Measurements from ENCODE around the gene NCF2.

NCF2 gene

DNA sequence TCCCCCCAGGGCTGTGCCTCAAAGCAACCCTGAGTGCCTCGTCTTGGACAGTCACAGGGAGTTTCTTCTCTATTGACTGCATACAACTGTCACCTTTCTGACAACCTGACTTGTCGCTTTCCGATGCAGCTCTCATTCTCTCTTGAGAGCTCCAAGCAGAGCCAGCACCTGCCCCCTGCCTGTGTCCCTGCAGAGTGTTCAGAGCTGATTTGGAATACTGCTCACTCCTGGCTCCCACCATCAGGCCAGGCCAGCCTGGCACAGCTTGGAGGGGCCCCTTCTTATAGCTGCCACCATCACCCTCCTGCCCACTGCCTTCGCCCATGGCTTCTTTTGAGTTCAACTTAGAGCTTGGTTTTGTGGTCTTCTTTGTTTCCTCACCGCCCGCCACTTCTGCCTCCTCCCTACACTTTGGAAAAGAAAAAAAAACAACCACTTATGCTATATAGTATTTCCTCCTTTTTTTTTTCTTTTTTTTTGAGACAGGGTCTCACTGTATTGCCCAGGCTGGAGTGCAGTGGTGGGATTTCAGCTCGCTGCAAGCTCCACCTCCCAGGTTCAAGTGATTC is 12.3 kb downstream of the NCF2 start:
- no peak overlapping the region for H2AK5ac ChIP-seq (ENCODE audit: low read depth, low read length)
- no peak overlapping the region for H4K8ac ChIP-seq (ENCODE audit: low read depth, low read length)
- no peak overlapping the region for H3K27ac ChIP-seq (replicated peaks; ENCODE audit: low read length)
- H3K14ac ChIP-seq (ENCODE audit: low read length) = no peak overlapping the region
- DNase-seq (ENCODE audit: low spot score) = no peak
- no peak overlapping the region for H2AFZ ChIP-seq (ENCODE audit: low read length)
- no peak overlapping the region for H3K18ac ChIP-seq (ENCODE audit: low read length)
- no peak overlapping the region for H3K9ac ChIP-seq (ENCODE audit: low read depth, low read length, poor library complexity)
- no peaks in the 10 kb centered on the region for H3K36me3 ChIP-seq (replicated peaks in 1 of 2; ENCODE audit: control insufficient read depth in 2 of 2, insufficient read depth in 2 of 2, low read length in 2 of 2)
- no peaks in the 10 kb centered on the region for H3K79me1 ChIP-seq (ENCODE audit: low read depth, low read length)
- no peak overlapping the region for H3K23ac ChIP-seq (ENCODE audit: low read depth, low read length, poor library complexity)
- no peak overlapping the region for H2BK120ac ChIP-seq (ENCODE audit: low read depth, low read length)
- H3K9me3 ChIP-seq (replicated peaks in 1 of 2; ENCODE audit: control insufficient read depth in 2 of 2, insufficient read depth in 1 of 2, low read depth in 1 of 2, low read length in 2 of 2) = no peaks in the 10 kb centered on the region
- H2BK15ac ChIP-seq (ENCODE audit: low read length) = no peak overlapping the region
- no peak overlapping the region for H4K91ac ChIP-seq (ENCODE audit: low read depth, low read length, poor library complexity)
- H3K4me2 ChIP-seq (ENCODE audit: insufficient read depth, low read length, poor library complexity, severe bottlenecking) = no peak overlapping the region
- H2BK5ac ChIP-seq (ENCODE audit: low read length) = no peak overlapping the region
- H3K27me3 ChIP-seq (ENCODE audit: control insufficient read depth in 3 of 3, insufficient read depth in 3 of 3, low read depth in 1 of 3, low read length in 3 of 3) = peaks cover 0 to 9% (median 0%) of the 10 kb centered on the region in 3 experiments
- no peak overlapping the region for H2BK12ac ChIP-seq (ENCODE audit: low read length)
- no peak overlapping the region for H3K4ac ChIP-seq (ENCODE audit: low read length)
- no peak overlapping the region for H3K4me3 ChIP-seq (ENCODE audit: low read length in 2 of 2)
- WGBS, 2 donors (ENCODE audit: extremely low coverage in 2 of 2, insufficient read length in 2 of 2, insufficient replicate concordance in 1 of 2) = no CpG with 5 or more reads among the region's 7 CpGs
- H3K4me1 ChIP-seq (ENCODE audit: control insufficient read depth in 2 of 2, insufficient read depth in 1 of 2, low read depth in 1 of 2, low read length in 2 of 2) = no peaks in the 10 kb centered on the region

DNA sequence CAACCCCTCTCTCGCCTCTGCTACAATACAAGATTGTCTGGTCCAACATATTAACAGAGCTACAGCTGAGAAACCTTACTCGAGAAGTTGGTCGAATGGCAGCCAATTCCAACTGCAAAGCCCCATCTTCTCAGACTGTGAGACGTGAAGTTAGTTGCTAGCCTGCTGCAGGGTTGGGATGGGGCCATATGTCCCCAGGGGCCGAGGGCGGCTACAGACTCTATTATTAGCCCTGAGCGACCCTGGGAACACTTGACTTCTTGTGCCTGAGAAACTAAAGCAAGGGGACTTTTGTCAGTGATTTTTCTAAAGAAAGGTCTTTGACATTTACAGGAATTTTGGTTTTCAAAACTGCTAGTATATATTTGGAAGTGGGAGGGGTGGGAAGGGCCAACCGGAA is 13.7 kb downstream of the NCF2 start:
- Histone ChIP-seq H2BK12ac (ENCODE audit: low read length) (no peak overlapping the region), H3K4me2 (ENCODE audit: insufficient read depth, low read length, poor library complexity, severe bottlenecking) (no peak overlapping the region), H3K4me1 (ENCODE audit: control insufficient read depth in 2 of 2, insufficient read depth in 1 of 2, low read depth in 1 of 2, low read length in 2 of 2) (no peaks in the 10 kb centered on the region), H3K14ac (ENCODE audit: low read length) (no peak overlapping the region), H4K8ac (ENCODE audit: low read depth, low read length) (no peak overlapping the region), H3K4ac (ENCODE audit: low read length) (no peak overlapping the region), H3K4me3 (ENCODE audit: low read length in 2 of 2) (no peak overlapping the region), H2AK5ac (ENCODE audit: low read depth, low read length) (no peak overlapping the region), H3K27ac (replicated peaks; ENCODE audit: low read length) (no peak overlapping the region), H3K9me3 (replicated peaks in 1 of 2; ENCODE audit: control insufficient read depth in 2 of 2, insufficient read depth in 1 of 2, low read depth in 1 of 2, low read length in 2 of 2) (no peaks in the 10 kb centered on the region), H3K36me3 (replicated peaks in 1 of 2; ENCODE audit: control insufficient read depth in 2 of 2, insufficient read depth in 2 of 2, low read length in 2 of 2) (no peaks in the 10 kb centered on the region), H4K91ac (ENCODE audit: low read depth, low read length, poor library complexity) (no peak overlapping the region), H3K79me1 (ENCODE audit: low read depth, low read length) (no peaks in the 10 kb centered on the region), H2BK15ac (ENCODE audit: low read length) (no peak overlapping the region), H2AFZ (ENCODE audit: low read length) (peak overlapping the region; percentile 35), H3K23ac (ENCODE audit: low read depth, low read length, poor library complexity) (no peak overlapping the region), H3K27me3 (ENCODE audit: control insufficient read depth in 3 of 3, insufficient read depth in 3 of 3, low read depth in 1 of 3, low read length in 3 of 3) (peaks cover 0 to 5% (median 0%) of the 10 kb centered on the region in 3 experiments), H2BK120ac (ENCODE audit: low read depth, low read length) (no peak overlapping the region), H2BK5ac (ENCODE audit: low read length) (no peak overlapping the region), H3K9ac (ENCODE audit: low read depth, low read length, poor library complexity) (no peak overlapping the region), H3K18ac (ENCODE audit: low read length) (no peak overlapping the region)
- no CpG with 5 or more reads among the region's 8 CpGs for WGBS, 2 donors (ENCODE audit: extremely low coverage in 2 of 2, insufficient read length in 2 of 2, insufficient replicate concordance in 1 of 2)
- DNase-seq (ENCODE audit: low spot score) = no peak

- no peak overlapping the region for H3K14ac ChIP-seq (ENCODE audit: low read length)
- DNase-seq (ENCODE audit: low spot score) = no peak
- H4K91ac ChIP-seq (ENCODE audit: low read depth, low read length, poor library complexity) = no peak overlapping the region
- peaks cover 0 to 5% (median 0%) of the 10 kb centered on the region in 3 experiments for H3K27me3 ChIP-seq (ENCODE audit: control insufficient read depth in 3 of 3, insufficient read depth in 3 of 3, low read depth in 1 of 3, low read length in 3 of 3)
- H2AK5ac ChIP-seq (ENCODE audit: low read depth, low read length) = no peak overlapping the region
- no peaks in the 10 kb centered on the region for H3K79me1 ChIP-seq (ENCODE audit: low read depth, low read length)
- no peak overlapping the region for H3K27ac ChIP-seq (replicated peaks; ENCODE audit: low read length)
- H3K4me3 ChIP-seq (ENCODE audit: low read length in 2 of 2) = no peak overlapping the region
- no peak overlapping the region for H3K18ac ChIP-seq (ENCODE audit: low read length)
- no peak overlapping the region for H2BK5ac ChIP-seq (ENCODE audit: low read length)
- WGBS, 2 donors (ENCODE audit: extremely low coverage in 2 of 2, insufficient read length in 2 of 2, insufficient replicate concordance in 1 of 2) = no CpG with 5 or more reads among the region's 5 CpGs
- no peak overlapping the region for H2BK15ac ChIP-seq (ENCODE audit: low read length)
- H2AFZ ChIP-seq (ENCODE audit: low read length) = no peak overlapping the region
- H2BK12ac ChIP-seq (ENCODE audit: low read length) = no peak overlapping the region
- no peaks in the 10 kb centered on the region for H3K9me3 ChIP-seq (replicated peaks in 1 of 2; ENCODE audit: control insufficient read depth in 2 of 2, insufficient read depth in 1 of 2, low read depth in 1 of 2, low read length in 2 of 2)
- no peaks in the 10 kb centered on the region for H3K4me1 ChIP-seq (ENCODE audit: control insufficient read depth in 2 of 2, insufficient read depth in 1 of 2, low read depth in 1 of 2, low read length in 2 of 2)
- no peak overlapping the region for H3K9ac ChIP-seq (ENCODE audit: low read depth, low read length, poor library complexity)
- H3K4ac ChIP-seq (ENCODE audit: low read length) = no peak overlapping the region
- no peak overlapping the region for H4K8ac ChIP-seq (ENCODE audit: low read depth, low read length)
- H3K23ac ChIP-seq (ENCODE audit: low read depth, low read length, poor library complexity) = no peak overlapping the region
- H3K36me3 ChIP-seq (replicated peaks in 1 of 2; ENCODE audit: control insufficient read depth in 2 of 2, insufficient read depth in 2 of 2, low read length in 2 of 2) = no peaks in the 10 kb centered on the region
- no peak overlapping the region for H3K4me2 ChIP-seq (ENCODE audit: insufficient read depth, low read length, poor library complexity, severe bottlenecking)
- H2BK120ac ChIP-seq (ENCODE audit: low read depth, low read length) = no peak overlapping the region
Observed at GRCh38 chr1:183575606-183576005, 14.7 kb downstream of the NCF2 start.

- no CpG with 5 or more reads among the region's 1 CpG for WGBS, 2 donors (ENCODE audit: extremely low coverage in 2 of 2, insufficient read length in 2 of 2, insufficient replicate concordance in 1 of 2)
- no peaks in the 10 kb centered on the region for H3K9me3 ChIP-seq (replicated peaks in 1 of 2; ENCODE audit: control insufficient read depth in 2 of 2, insufficient read depth in 1 of 2, low read depth in 1 of 2, low read length in 2 of 2)
- H2BK15ac ChIP-seq (ENCODE audit: low read length) = no peak overlapping the region
- H3K18ac ChIP-seq (ENCODE audit: low read length) = no peak overlapping the region
- H2BK12ac ChIP-seq (ENCODE audit: low read length) = no peak overlapping the region
- no peaks in the 10 kb centered on the region for H3K36me3 ChIP-seq (replicated peaks in 1 of 2; ENCODE audit: control insufficient read depth in 2 of 2, insufficient read depth in 2 of 2, low read length in 2 of 2)
- H2BK120ac ChIP-seq (ENCODE audit: low read depth, low read length) = no peak overlapping the region
- no peak overlapping the region for H2AK5ac ChIP-seq (ENCODE audit: low read depth, low read length)
- peaks cover 0 to 1% of the 10 kb centered on the region in 2 donors for H3K4me1 ChIP-seq (ENCODE audit: control insufficient read depth in 2 of 2, insufficient read depth in 1 of 2, low read depth in 1 of 2, low read length in 2 of 2)
- no peak overlapping the region for H4K91ac ChIP-seq (ENCODE audit: low read depth, low read length, poor library complexity)
- H3K4ac ChIP-seq (ENCODE audit: low read length) = no peak overlapping the region
- no peaks in the 10 kb centered on the region for H3K79me1 ChIP-seq (ENCODE audit: low read depth, low read length)
- H3K4me3 ChIP-seq (ENCODE audit: low read length in 2 of 2) = no peak overlapping the region
- no peak overlapping the region for H2AFZ ChIP-seq (ENCODE audit: low read length)
- no peak overlapping the region for H3K23ac ChIP-seq (ENCODE audit: low read depth, low read length, poor library complexity)
- DNase-seq (ENCODE audit: low spot score) = no peak
- no peak overlapping the region for H4K8ac ChIP-seq (ENCODE audit: low read depth, low read length)
- H3K14ac ChIP-seq (ENCODE audit: low read length) = no peak overlapping the region
- peaks cover 0 to 5% (median 0%) of the 10 kb centered on the region in 3 experiments for H3K27me3 ChIP-seq (ENCODE audit: control insufficient read depth in 3 of 3, insufficient read depth in 3 of 3, low read depth in 1 of 3, low read length in 3 of 3)
- H2BK5ac ChIP-seq (ENCODE audit: low read length) = no peak overlapping the region
- H3K4me2 ChIP-seq (ENCODE audit: insufficient read depth, low read length, poor library complexity, severe bottlenecking) = no peak overlapping the region
- no peak overlapping the region for H3K27ac ChIP-seq (replicated peaks; ENCODE audit: low read length)
- no peak overlapping the region for H3K9ac ChIP-seq (ENCODE audit: low read depth, low read length, poor library complexity)
Observed at GRCh38 chr1:183572721-183573120, 17.5 kb downstream of the NCF2 start.
